ENCODE data around the gene CHRNA9. TPM values are rescaled to one million over a fixed set of nuclear protein-coding genes. Genes with fewer than 3 reads are reported as not detected.

CHRNA9 gene
- total RNA-seq, 6 experiments from 2014 or later = not detected

DNA sequence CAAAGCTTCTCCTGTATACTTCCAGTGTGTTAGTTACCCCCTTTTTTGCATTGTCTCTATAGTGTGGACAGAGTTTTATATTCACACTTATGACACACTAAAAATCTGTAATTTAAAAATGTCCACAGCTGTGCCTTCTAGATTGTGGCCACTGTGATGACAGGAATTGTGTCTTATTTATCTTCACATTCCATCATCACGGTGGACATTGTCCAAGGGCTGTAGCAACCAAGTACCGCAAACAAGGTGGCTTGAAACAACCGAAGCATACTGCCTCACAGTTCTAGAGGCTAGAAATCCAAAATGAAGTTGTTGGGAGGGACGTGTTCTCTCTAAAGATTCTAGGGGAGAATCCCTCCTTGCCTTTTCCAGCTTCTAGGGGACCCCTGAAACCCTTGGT lies 32.3 kb downstream of the CHRNA9 start:
- H3K27ac Mint-ChIP-seq = no peak overlapping the region
- H3K36me3 Mint-ChIP-seq (ENCODE audit: low read depth) = no peaks in the 10 kb centered on the region
- TF ChIP-seq, protein P1, sequence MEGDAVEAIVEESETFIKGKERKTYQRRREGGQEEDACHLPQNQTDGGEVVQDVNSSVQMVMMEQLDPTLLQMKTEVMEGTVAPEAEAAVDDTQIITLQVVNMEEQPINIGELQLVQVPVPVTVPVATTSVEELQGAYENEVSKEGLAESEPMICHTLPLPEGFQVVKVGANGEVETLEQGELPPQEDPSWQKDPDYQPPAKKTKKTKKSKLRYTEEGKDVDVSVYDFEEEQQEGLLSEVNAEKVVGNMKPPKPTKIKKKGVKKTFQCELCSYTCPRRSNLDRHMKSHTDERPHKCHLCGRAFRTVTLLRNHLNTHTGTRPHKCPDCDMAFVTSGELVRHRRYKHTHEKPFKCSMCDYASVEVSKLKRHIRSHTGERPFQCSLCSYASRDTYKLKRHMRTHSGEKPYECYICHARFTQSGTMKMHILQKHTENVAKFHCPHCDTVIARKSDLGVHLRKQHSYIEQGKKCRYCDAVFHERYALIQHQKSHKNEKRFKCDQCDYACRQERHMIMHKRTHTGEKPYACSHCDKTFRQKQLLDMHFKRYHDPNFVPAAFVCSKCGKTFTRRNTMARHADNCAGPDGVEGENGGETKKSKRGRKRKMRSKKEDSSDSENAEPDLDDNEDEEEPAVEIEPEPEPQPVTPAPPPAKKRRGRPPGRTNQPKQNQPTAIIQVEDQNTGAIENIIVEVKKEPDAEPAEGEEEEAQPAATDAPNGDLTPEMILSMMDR (IDR thresholded peaks at IDR 0.05) = no peak
- H3K9me3 Mint-ChIP-seq = no peaks in the 10 kb centered on the region
- H3K4me3 Mint-ChIP-seq = no peak overlapping the region
- H3K27me3 Mint-ChIP-seq (ENCODE audit: insufficient read depth) = peaks cover 13% of the 10 kb centered on the region
- DNase-seq = no peak
- no peaks in the 10 kb centered on the region; the same call in 1 of the 2 replicates for H3K4me1 Mint-ChIP-seq (ENCODE audit: low read depth)

DNA sequence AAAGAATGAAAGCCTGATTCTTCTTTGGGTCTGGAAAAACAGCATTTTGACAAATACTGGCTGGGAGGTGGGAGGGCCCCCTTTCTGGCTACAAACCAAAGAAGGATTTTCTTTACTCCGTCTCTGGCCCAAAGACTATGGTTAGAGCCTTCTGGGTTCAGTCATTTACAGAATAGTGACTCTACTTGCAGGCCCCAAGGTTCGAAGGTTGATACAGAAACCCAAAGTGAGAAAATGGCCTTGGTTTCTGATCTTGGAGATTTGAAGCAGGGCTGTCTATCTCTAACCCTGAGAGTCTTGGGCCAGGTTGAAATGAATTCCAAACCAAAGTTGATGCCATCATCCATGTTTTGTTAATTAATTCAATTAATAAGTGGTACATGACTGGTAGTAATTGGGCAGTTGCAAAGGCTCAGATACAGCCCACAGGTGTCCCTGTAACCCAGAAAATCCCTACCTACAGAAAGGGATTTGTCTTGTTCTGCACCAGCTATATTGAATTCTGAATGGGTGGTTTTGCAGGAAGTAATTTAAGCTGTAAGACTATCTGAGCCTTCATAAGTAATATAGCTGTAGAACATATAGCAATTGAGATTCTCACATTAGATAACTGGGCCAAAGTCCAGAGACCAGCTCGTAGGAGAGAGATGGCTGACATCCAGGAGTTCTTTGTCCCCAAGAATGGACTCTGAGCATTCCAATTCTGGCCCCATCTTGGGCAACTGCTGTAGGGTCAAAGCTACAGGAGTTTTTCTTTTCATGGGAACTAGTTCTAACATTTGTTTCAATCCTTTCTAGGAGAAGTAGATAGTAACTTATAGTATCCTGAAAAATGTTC lies 34.5 kb downstream of the CHRNA9 start:
- no peaks in the 10 kb centered on the region; the same call in 1 of the 2 replicates for H3K4me1 Mint-ChIP-seq (ENCODE audit: low read depth)
- H3K4me3 Mint-ChIP-seq = no peak overlapping the region
- no peak overlapping the region for H3K27ac Mint-ChIP-seq
- TF ChIP-seq, protein P1 (IDR thresholded peaks at IDR 0.05) = no peak
- H3K9me3 Mint-ChIP-seq = no peaks in the 10 kb centered on the region
- DNase-seq = no peak
- peaks cover 21% of the 10 kb centered on the region for H3K27me3 Mint-ChIP-seq (ENCODE audit: insufficient read depth)
- no peaks in the 10 kb centered on the region for H3K36me3 Mint-ChIP-seq (ENCODE audit: low read depth)

DNA sequence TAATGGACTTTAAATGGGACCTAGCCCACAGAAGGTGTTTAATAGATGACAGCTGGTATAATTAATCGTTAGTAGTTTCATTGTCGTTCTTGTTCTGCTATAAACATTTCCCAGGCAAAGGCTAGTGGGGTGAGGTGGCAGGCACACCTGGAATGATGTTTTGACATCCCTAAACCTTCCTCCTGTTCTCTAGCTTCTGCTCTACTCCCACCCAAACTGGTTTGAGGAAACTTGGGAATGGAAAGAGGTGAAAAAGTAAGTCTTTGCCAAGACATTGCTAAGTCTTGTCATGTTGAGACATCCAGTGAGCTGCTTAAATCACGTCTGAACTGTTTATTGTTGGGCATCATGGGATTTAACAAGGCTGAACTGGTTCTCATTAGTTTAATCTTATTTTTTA lies 37.5 kb downstream of the CHRNA9 start:
- H3K36me3 Mint-ChIP-seq (ENCODE audit: low read depth) = no peaks in the 10 kb centered on the region
- no peak overlapping the region for H3K27ac Mint-ChIP-seq
- H3K27me3 Mint-ChIP-seq (ENCODE audit: insufficient read depth) = peaks cover 24% of the 10 kb centered on the region
- TF ChIP-seq, protein P1 (IDR thresholded peaks at IDR 0.05) = no peak
- H3K9me3 Mint-ChIP-seq = no peaks in the 10 kb centered on the region
- no peak overlapping the region for H3K4me3 Mint-ChIP-seq
- H3K4me1 Mint-ChIP-seq (ENCODE audit: low read depth) = peaks cover 3% of the 10 kb centered on the region
- DNase-seq = no peak

DNA sequence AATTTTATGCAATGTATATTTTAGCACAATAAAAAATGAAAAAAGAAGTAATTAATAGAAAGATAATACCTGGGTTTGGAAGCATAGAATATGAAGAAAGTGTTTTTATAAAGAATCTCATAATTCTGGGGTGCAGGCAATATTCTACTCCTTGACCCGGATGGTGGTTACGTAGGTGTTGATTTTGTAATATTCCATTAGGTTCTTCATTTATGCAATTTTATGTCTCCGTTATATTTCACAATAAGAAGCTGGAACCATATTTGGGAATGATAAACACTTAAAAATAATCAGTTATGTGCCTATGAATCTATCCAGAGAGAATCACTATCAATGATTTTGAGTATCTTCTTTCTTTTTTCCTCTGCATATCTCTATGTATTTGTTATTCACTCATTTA lies 38.5 kb downstream of the CHRNA9 start:
- H3K9me3 Mint-ChIP-seq = peaks cover 4% of the 10 kb centered on the region; the same call in 1 of the 2 replicates
- TF ChIP-seq, protein P1 (IDR thresholded peaks at IDR 0.05) = no peak
- no peak overlapping the region for H3K27ac Mint-ChIP-seq
- no peak overlapping the region for H3K4me3 Mint-ChIP-seq
- H3K27me3 Mint-ChIP-seq (ENCODE audit: insufficient read depth) = peaks cover 20% of the 10 kb centered on the region
- no peaks in the 10 kb centered on the region for H3K36me3 Mint-ChIP-seq (ENCODE audit: low read depth)
- peaks cover 12% of the 10 kb centered on the region for H3K4me1 Mint-ChIP-seq (ENCODE audit: low read depth)
- no peak for DNase-seq

DNA sequence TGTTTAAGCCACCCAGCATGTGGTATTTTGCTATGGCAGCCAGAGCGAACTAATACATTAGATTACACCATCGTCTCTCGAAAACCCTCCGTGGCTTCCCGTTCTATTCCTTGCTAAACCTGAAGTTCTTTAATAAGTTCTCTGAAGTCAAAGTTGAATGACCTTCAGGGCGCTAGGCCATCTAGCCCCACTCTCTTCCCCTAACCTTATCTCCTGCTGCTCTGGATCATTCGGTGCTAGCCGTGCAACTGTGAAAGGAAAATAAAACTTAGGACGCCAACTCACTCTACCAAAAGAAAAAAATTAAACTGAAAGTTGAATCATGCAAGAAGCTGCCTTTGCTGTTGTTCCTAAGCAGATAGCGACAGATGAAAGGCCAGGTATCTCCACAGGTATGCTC lies 40.0 kb downstream of the CHRNA9 start:
- no peak for DNase-seq
- Mint-ChIP-seq H3K4me1 (ENCODE audit: low read depth) (peaks cover 16% of the 10 kb centered on the region), H3K27me3 (ENCODE audit: insufficient read depth) (peaks cover 23% of the 10 kb centered on the region), H3K9me3 (peaks cover 4% of the 10 kb centered on the region; the same call in 1 of the 2 replicates), H3K4me3 (no peak overlapping the region), H3K36me3 (ENCODE audit: low read depth) (no peaks in the 10 kb centered on the region), H3K27ac (no peak overlapping the region)
- TF ChIP-seq, protein P1 (IDR thresholded peaks at IDR 0.05) = no peak

Measured in HFFc6 (cell line).